Panc1 (cell line): ENCODE measurements around the gene IRX4.

Source experiments
- POLR2AphosphoS5 ChIP-seq: IDR thresholded peaks from 2 replicates; pipeline ENCODE4 v1.6.1; 2012; ENCODE audit warnings: mild to moderate bottlenecking, low read depth, low read length, moderate library complexity
- REST ChIP-seq, 2 experiments: IDR thresholded peaks; 2 replicates each; pipeline ENCODE4 v1.6.1; 2011 to 2012; ENCODE audit warnings: low read depth in 2 of 2, control low read depth in 1 of 2, low read length in 1 of 2, mild to moderate bottlenecking in 1 of 2, moderate library complexity in 1 of 2; ENCODE audit not compliant: insufficient read depth in 1 of 2
- SIN3A ChIP-seq: IDR thresholded peaks from 2 replicates; pipeline ENCODE4 v1.6.1; 2012; ENCODE audit warnings: low read depth, mild to moderate bottlenecking, low read length, moderate library complexity, borderline replicate concordance; ENCODE audit not compliant: insufficient read depth
- TCF7L2 ChIP-seq: IDR thresholded peaks from 2 replicates; pipeline ENCODE4 v1.6.1; 2011; ENCODE audit warnings: mild to moderate bottlenecking, low read depth, low read length, inconsistent platforms
- TF ChIP-seq, protein P1 (sequence below): fragments of 450-650 bp; IDR thresholded peaks from 2 replicates; pipeline ENCODE4 v1.5.1; 2017; ENCODE audit warnings: mild to moderate bottlenecking

GRCh38 chr5:1876660-1877064 is 6.1 kb downstream of the IRX4 start:
- TF ChIP-seq POLR2AphosphoS5 (no peak), REST (IDR thresholded peaks at IDR 0.05; ENCODE audit: insufficient read depth in 1 of 2, low read depth in 2 of 2, low read length in 1 of 2) (no peak), TCF7L2 (no peak), SIN3A (no peak)
- TF ChIP-seq, protein P1, sequence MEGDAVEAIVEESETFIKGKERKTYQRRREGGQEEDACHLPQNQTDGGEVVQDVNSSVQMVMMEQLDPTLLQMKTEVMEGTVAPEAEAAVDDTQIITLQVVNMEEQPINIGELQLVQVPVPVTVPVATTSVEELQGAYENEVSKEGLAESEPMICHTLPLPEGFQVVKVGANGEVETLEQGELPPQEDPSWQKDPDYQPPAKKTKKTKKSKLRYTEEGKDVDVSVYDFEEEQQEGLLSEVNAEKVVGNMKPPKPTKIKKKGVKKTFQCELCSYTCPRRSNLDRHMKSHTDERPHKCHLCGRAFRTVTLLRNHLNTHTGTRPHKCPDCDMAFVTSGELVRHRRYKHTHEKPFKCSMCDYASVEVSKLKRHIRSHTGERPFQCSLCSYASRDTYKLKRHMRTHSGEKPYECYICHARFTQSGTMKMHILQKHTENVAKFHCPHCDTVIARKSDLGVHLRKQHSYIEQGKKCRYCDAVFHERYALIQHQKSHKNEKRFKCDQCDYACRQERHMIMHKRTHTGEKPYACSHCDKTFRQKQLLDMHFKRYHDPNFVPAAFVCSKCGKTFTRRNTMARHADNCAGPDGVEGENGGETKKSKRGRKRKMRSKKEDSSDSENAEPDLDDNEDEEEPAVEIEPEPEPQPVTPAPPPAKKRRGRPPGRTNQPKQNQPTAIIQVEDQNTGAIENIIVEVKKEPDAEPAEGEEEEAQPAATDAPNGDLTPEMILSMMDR = no peak
